ENCODE data around the gene CCDC146.
A peak's percentile ranks its signal among the peaks of the same experiment; 100 is the strongest.

CCDC146 gene

DNA sequence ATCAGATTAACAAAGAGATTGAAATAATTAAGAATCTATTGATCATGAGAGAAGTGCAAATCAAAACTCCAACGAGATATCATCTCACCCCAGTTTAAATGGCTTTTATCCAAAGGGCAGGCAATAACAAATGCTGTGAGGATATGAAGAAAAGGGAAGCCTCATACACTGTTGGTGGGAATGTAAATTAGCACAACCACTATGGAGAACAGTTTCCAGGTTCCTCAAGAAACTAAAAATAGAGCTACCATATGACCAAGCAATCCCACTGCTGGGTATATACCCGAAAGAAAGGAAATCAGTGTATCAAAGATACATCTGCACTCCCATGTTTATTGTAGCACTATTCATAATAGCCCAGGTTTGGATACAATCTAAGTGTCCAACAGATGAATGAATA is 63.5 kb downstream of the CCDC146 start:
- DNase-seq (ENCODE audit: low read depth) = no peak
- TF ChIP-seq, protein P1, sequence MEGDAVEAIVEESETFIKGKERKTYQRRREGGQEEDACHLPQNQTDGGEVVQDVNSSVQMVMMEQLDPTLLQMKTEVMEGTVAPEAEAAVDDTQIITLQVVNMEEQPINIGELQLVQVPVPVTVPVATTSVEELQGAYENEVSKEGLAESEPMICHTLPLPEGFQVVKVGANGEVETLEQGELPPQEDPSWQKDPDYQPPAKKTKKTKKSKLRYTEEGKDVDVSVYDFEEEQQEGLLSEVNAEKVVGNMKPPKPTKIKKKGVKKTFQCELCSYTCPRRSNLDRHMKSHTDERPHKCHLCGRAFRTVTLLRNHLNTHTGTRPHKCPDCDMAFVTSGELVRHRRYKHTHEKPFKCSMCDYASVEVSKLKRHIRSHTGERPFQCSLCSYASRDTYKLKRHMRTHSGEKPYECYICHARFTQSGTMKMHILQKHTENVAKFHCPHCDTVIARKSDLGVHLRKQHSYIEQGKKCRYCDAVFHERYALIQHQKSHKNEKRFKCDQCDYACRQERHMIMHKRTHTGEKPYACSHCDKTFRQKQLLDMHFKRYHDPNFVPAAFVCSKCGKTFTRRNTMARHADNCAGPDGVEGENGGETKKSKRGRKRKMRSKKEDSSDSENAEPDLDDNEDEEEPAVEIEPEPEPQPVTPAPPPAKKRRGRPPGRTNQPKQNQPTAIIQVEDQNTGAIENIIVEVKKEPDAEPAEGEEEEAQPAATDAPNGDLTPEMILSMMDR (conservative IDR thresholded peaks at IDR 0.05; ENCODE audit: control insufficient read depth, insufficient read depth, low read depth, low read length) = no peak
- no peak overlapping the region for H3K4me3 ChIP-seq (ENCODE audit: control insufficient read depth, low read depth, low read length)

DNA sequence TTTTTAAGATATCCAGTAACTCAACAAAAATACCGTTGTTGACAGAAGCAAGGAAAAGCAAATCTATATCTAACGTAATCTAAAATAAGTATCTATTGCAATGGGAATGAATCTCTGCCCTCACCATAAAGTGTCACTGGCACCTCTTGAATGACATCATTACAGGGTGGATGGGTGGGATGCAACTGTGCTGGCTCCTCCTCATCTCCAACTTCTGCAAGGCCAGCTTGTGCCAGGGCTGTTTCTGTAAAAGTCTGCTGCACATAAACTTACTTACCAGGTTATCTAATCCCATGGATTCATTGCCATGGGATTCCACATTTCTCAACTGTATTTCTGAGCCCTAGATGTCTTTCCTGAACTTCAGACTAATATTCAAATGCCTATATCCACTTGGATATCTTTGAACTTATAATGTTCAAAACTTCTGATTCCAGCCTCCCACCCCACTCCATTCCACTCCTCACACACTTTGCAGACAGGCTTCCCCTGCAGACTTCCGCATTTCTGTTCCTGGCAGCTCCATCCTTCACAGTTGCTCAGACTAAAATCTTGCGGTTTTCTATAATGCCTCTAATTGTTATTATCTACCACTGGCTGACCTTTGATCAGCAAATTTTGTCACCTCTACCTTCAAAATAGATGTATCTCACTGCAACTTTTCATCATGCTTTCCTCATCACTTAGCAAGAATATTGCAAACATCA is 66.5 kb downstream of the CCDC146 start:
- no peak for DNase-seq (ENCODE audit: low read depth)
- no peak overlapping the region for H3K4me3 ChIP-seq (ENCODE audit: control insufficient read depth, low read depth, low read length)
- TF ChIP-seq, protein P1 (conservative IDR thresholded peaks at IDR 0.05; ENCODE audit: control insufficient read depth, insufficient read depth, low read depth, low read length) = no peak

DNA sequence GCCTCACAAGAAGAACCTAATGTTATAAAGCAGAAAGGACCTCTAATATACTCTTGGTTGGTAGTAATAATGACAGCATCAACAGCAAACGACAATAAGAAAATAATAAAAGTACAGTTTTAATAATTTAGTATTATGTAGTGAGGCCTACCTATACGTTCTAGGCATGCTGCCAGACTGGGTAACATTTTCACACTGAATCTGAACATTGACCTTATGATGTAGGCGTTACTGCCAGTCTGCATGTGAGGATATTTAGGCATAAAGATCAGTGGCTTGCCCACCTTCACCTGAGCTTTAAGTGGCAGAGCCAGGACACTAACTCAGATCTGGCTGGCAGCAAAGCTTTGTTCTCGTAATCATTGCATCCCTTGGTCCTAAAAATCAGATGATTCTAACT is 74.7 kb downstream of the CCDC146 start:
- TF ChIP-seq, protein P1 (conservative IDR thresholded peaks at IDR 0.05; ENCODE audit: control insufficient read depth, insufficient read depth, low read depth, low read length) = no peak
- no peak for DNase-seq (ENCODE audit: low read depth)
- H3K4me3 ChIP-seq (ENCODE audit: control insufficient read depth, low read depth, low read length) = no peak overlapping the region

DNA sequence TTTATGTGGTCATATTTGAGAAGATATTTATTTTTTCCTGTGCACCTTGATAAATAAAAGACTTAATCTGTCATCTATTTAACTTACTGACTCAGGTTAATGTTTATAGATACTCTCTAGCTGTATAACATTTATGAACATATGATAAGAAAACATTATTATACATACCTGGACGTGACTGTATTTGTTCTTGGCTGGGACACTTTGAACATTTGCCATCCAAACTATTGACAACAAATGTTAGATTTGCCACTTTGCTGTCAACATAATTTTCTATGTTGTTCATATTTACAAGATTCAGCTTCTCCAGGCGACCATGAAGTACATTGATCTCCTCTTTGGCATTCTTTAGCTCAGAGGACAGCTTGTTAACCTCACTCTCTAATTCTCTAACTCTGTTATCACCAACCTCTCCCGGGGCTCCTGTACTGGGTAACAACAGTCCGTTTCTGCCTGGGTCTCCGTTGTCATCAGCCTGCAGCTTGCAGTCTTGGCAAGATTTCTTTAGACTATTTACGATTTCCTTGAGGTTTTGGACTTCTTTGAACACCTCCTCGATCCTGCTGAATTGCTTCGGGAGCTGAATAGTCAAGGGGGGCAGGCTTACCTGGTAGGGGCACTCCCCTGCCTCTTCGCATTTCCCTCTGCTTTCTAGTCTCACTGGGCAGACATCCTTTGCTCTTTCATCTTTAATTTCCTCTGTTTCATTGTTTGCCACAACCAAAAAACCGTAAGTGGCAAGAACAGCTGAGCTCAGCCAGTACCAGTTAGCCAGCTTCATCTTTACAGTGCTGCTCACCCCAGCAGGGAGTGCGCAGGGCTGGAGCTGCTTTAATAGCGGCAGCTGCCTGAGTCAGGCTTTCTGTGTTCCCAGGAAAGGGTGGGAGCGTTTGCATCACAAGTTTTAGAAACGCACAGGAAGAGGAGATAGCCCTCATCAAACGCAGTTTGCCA is 76.9 kb downstream of the CCDC146 start, which contains the start of gene FGL2:
Gene FGL2, minus strand, starts transcription at position 807 of the 954 bp plus-strand sequence. Its CDS starts 26 bp downstream, at position 781.
- TF ChIP-seq, protein P1 (conservative IDR thresholded peaks at IDR 0.05; ENCODE audit: control insufficient read depth, insufficient read depth, low read depth, low read length) = no peak
- peak within 1 kb of the TSS; percentile 22 for H3K4me3 ChIP-seq (ENCODE audit: control insufficient read depth, low read depth, low read length)
- peak; percentile 50 for DNase-seq (ENCODE audit: low read depth)

DNA sequence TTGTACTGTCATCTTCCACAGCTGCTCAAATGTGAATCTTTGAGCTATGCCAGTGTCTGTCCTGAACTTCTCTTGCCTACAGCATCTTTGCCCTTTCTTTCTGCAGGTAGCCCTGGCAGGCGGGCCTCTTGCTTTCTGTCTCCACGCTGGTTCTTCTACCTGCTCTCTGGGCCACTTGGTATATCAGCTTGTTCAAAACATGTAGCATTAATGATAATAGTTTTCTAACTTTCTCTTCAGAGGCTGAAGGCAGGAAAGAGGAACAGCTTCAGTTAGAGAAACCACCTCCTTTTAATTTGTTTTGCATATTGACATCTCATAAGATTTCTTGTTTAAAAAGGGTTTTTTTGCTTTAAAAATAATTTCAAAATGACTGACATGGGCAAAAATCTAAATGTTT is 78.1 kb downstream of the CCDC146 start:
- DNase-seq (ENCODE audit: low read depth) = no peak
- TF ChIP-seq, protein P1 (conservative IDR thresholded peaks at IDR 0.05; ENCODE audit: control insufficient read depth, insufficient read depth, low read depth, low read length) = no peak
- H3K4me3 ChIP-seq (ENCODE audit: control insufficient read depth, low read depth, low read length) = no peak overlapping the region

DNA sequence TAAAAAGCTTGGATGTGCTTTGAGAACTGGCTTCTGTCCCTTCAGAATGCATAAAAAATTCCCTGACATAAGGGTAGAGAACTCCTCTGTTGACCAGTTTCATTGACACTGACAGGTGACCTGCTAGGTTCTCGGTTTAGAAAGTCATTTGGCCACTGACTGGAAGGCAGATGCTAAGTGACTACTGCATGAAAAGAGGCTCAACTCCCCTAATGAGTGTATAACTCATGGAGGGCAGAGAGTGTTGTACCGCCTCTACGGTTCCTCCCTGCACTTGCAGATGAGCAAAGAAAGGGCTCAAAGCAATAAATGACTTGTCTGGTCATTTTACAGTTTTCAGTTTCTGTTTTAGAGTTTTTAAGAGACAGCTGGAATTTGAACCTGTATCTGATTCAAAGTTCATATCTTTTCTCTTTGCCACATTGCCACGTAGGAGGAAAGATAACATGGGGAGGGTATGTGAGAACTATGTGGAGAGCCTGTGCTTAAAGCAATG is 80.1 kb downstream of the CCDC146 start:
- H3K4me3 ChIP-seq (ENCODE audit: control insufficient read depth, low read depth, low read length) = no peak overlapping the region
- no peak for DNase-seq (ENCODE audit: low read depth)
- TF ChIP-seq, protein P1 (conservative IDR thresholded peaks at IDR 0.05; ENCODE audit: control insufficient read depth, insufficient read depth, low read depth, low read length) = no peak
